Measurements from ENCODE around the gene TEX264. TPM values are rescaled to one million over a fixed set of nuclear protein-coding genes. Genes with fewer than 3 reads are reported as not detected.

TEX264 gene
- total RNA-seq, 1 donor from 2014 or later = 17.1 TPM

- DNase-seq (ENCODE audit: low spot score) = no peak
These were observed 77.3 kb downstream of the TEX264 start for GRCh38 chr3:51748327-51748726.

- no peak for DNase-seq (ENCODE audit: low spot score)
These were observed 79.8 kb downstream of the TEX264 start for GRCh38 chr3:51750878-51751277.

- DNase-seq (ENCODE audit: low spot score) = no peak
These were observed 80.2 kb downstream of the TEX264 start for GRCh38 chr3:51751287-51751686.

Other genes with a start within 250 kb of the TEX264 start
- gene DCAF1, start 171.2 kb upstream of the TEX264 start, total RNA-seq (ENCODE audit: insufficient read depth, low replicate concordance) = 9.6 TPM
- 39.0 TPM for gene RAD54L2, start 132.5 kb upstream of the TEX264 start, total RNA-seq (ENCODE audit: insufficient read depth, low replicate concordance)
- gene GRM2, start 35.8 kb downstream of the TEX264 start, total RNA-seq (ENCODE audit: insufficient read depth, low replicate concordance) = 0.24 TPM
- not detected for gene IQCF6, start 108.0 kb downstream of the TEX264 start, total RNA-seq (ENCODE audit: insufficient read depth, low replicate concordance)
- not detected for gene IQCF2, start 190.4 kb downstream of the TEX264 start, total RNA-seq (ENCODE audit: insufficient read depth, low replicate concordance)
- gene IQCF5, start 204.3 kb downstream of the TEX264 start, total RNA-seq (ENCODE audit: insufficient read depth, low replicate concordance) = 18.3 TPM
- 1.4 TPM for gene IQCF1, start 232.1 kb downstream of the TEX264 start, total RNA-seq (ENCODE audit: insufficient read depth, low replicate concordance)

All from umbilical cord (tissue), 2 donors.